Ishikawa (cell line): Measurements from ENCODE around the gene TUBB1.

ENCODE experiments used
- CEBPB ChIP-seq: IDR thresholded peaks from 2 replicates; pipeline ENCODE4 v1.6.1; 2012
- CREB1 ChIP-seq: IDR thresholded peaks from 2 replicates; pipeline ENCODE4 v1.6.1; 2012; ENCODE audit warnings: low read depth
- RAD21 ChIP-seq: IDR thresholded peaks from 2 replicates; pipeline ENCODE4 v1.6.1; 2012; ENCODE audit warnings: low read depth
- REST ChIP-seq: IDR thresholded peaks from 2 replicates; pipeline ENCODE4 v1.6.1; 2012; ENCODE audit warnings: low read depth, mild to moderate bottlenecking
- TCF12 ChIP-seq: IDR thresholded peaks from 2 replicates; pipeline ENCODE4 v1.6.1; 2012; ENCODE audit warnings: low read depth

- TF ChIP-seq TCF12 (no peak), RAD21 (no peak), REST (no peak), CREB1 (no peak), CEBPB (no peak)
Observed at GRCh38 chr20:59032713-59033059, 13.5 kb downstream of the TUBB1 start.
